Thyroid gland (tissue), 4 donors: Measurements from ENCODE around the gene AIRE.

ENCODE experiments used
- POLR2A ChIP-seq, 2 donors: fragments of 450-650 bp; IDR thresholded peaks; one replicate each; pipeline ENCODE4 v1.6.1; 2017; ENCODE audit warnings: antibody characterized with exemption in 2 of 2, mild to moderate bottlenecking in 2 of 2, moderate library complexity in 1 of 2
- TF ChIP-seq, protein P1 (sequence below), 6 experiments: fragments of 200-600 bp in 3 of 6; fragments of 450-650 bp in 3 of 6; sonication (generic) in 3 of 6; IDR thresholded peaks; one replicate each; pipeline ENCODE4 v1.5.1; 2016 to 2019; ENCODE audit warnings: antibody characterized with exemption in 6 of 6, mild to moderate bottlenecking in 2 of 6, inconsistent platforms in 1 of 6, moderate library complexity in 1 of 6

DNA sequence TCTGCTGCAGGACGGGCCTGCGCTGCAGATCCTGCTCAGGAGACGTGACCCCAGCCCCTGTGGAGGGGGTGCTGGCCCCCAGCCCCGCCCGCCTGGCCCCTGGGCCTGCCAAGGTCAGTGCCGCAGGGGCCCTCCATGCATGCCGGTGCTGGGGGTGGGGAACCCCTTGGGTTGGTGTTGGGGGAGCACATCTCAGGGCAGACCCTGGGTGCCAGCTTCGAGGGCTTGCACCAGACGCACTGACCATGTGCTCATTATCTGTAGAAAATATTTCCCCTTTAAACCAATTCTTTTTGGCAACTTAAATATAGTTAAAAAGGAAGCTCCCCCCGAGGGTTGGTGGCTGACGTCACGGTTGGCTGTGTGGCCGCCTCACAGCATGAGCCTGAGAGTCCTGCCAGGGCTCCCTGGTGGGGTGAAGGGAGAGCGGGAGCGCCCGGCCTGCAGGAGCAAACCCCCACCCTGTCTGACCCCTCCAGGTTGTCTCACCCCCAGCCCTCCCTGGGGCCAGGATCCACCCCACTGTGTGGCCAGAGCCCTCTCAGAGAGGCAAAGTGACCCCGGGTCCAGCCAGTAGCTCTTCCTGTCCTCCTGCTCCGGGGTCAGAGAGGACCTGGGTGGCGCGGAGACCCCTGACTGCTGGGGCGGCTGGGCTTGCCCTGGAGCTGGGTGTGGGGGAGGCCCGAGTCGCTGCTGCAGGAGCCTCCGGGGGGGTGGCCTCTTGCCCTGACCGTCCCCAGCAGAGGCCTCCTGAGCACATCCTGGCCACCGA is 8.9 kb downstream of the AIRE start:
- TF ChIP-seq, protein P1, sequence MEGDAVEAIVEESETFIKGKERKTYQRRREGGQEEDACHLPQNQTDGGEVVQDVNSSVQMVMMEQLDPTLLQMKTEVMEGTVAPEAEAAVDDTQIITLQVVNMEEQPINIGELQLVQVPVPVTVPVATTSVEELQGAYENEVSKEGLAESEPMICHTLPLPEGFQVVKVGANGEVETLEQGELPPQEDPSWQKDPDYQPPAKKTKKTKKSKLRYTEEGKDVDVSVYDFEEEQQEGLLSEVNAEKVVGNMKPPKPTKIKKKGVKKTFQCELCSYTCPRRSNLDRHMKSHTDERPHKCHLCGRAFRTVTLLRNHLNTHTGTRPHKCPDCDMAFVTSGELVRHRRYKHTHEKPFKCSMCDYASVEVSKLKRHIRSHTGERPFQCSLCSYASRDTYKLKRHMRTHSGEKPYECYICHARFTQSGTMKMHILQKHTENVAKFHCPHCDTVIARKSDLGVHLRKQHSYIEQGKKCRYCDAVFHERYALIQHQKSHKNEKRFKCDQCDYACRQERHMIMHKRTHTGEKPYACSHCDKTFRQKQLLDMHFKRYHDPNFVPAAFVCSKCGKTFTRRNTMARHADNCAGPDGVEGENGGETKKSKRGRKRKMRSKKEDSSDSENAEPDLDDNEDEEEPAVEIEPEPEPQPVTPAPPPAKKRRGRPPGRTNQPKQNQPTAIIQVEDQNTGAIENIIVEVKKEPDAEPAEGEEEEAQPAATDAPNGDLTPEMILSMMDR (IDR thresholded peaks at IDR 0.05): no peak
- no peak for TF ChIP-seq POLR2A (IDR thresholded peaks at IDR 0.05)
